ENCODE results near the gene FMR1NB.

DNA sequence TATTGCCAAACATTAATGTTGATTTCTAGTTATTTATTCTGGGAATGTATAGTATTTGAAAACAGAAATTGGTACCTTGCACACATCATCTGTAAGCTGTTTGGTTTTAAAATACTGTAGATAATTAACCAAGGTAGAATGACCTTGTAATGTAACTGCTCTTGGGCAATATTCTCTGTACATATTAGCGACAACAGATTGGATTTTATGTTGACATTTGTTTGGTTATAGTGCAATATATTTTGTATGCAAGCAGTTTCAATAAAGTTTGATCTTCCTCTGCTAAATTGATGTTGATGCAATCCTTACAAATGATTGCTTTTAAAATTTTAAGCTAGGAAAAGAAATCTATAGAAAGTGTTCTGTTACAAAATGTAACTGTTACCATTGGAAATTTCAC, 30.8 kb upstream of the FMR1NB start:
- TF ChIP-seq, protein P1, sequence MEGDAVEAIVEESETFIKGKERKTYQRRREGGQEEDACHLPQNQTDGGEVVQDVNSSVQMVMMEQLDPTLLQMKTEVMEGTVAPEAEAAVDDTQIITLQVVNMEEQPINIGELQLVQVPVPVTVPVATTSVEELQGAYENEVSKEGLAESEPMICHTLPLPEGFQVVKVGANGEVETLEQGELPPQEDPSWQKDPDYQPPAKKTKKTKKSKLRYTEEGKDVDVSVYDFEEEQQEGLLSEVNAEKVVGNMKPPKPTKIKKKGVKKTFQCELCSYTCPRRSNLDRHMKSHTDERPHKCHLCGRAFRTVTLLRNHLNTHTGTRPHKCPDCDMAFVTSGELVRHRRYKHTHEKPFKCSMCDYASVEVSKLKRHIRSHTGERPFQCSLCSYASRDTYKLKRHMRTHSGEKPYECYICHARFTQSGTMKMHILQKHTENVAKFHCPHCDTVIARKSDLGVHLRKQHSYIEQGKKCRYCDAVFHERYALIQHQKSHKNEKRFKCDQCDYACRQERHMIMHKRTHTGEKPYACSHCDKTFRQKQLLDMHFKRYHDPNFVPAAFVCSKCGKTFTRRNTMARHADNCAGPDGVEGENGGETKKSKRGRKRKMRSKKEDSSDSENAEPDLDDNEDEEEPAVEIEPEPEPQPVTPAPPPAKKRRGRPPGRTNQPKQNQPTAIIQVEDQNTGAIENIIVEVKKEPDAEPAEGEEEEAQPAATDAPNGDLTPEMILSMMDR (IDR thresholded peaks at IDR 0.05 in 2 of 3, conservative IDR thresholded peaks at IDR 0.05 in 1 of 3; ENCODE audit: borderline replicate concordance in 1 of 3, insufficient read depth in 1 of 3, low read depth in 2 of 3, low read length in 2 of 3), result no peak
- TF ChIP-seq POLR2AphosphoS5 (IDR thresholded peaks at IDR 0.05; ENCODE audit: low read depth, low read length), result no peak
- TF ChIP-seq JUND (IDR thresholded peaks at IDR 0.05), result no peak
